Measurements from ENCODE around the gene NOXA1. TPM values are rescaled to one million over a fixed set of nuclear protein-coding genes. Genes with fewer than 3 reads are reported as not detected.
A peak's percentile ranks its signal among the peaks of the same experiment; 100 is the strongest.
"Not testable (repeated sequence)": the region's sequence is repeated elsewhere in the genome, so short reads cannot be mapped to it uniquely, and the experiment has no call there.

Gene NOXA1
- not detected for polyA plus RNA-seq (2013, experiment 1 of 2; ENCODE audit: insufficient read length)
- 0.25 TPM for polyA plus RNA-seq (2013, experiment 2 of 2; ENCODE audit: insufficient read length)

GRCh38 chr9:137422604-137423513 is at the start of gene NOXA1, which contains the start of gene EXD3:
NOXA1 (plus strand) TSS chr9:137423393; CDS start chr9:137423530, 137 bp downstream.
EXD3 (minus strand) TSS chr9:137423162; CDS start chr9:137395357, 27,805 bp downstream.
- peak; percentile 94 for DNase-seq

DNA sequence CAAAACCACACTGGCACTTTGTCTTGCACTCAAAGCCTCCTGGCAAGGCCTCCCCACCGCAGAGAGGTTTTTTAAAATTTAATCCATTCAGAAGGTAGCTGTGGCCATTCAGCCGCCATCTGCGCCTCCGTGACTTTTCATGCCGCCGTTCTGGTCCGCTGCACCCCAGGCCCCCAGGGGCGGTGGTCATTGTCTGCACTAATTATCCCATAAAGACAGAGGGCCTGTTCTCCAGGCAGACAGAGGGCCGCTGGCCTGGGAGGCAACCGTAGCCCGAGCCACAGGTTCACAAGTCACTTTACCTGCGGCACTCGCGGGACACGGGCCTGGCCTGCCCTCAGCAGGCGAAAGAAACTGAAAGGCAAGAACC is 49.6 kb upstream of the NOXA1 start:
- no peak for DNase-seq

DNA sequence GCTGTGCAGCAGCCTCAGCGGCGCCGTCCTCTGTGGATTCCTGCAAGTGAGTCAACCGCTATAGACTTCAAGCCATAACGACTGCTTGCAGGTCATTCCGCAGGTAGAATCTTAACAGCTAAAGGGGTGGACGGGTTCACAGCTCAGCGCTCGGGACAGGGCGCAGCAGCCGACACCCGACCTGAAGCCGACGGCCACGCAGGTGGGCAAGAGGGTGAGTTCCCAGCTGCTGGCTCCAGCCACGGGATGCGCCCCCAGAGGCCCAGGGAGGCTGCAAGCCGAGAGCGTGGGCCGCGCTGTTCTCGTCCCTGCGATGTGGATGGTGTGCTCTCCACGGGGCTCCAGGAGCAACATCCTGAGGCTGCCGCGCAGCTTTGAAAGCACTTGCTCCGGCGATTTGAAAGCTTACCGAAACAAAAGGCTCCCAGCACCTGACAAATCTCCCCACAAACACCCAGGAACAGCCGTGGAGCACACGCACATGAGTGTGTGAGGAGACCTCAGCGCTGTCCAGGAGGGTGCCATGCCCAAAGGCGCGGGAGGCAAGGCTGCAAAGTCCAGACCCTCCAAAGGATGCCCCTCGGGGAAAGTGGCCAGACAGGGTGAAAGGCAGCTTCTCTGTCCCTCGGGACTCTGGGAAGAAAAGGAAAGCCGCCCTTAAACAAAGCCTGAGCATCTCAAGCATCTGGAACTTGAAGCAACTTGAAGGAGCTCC is 48.9 kb upstream of the NOXA1 start:
- DNase-seq: no peak

DNA sequence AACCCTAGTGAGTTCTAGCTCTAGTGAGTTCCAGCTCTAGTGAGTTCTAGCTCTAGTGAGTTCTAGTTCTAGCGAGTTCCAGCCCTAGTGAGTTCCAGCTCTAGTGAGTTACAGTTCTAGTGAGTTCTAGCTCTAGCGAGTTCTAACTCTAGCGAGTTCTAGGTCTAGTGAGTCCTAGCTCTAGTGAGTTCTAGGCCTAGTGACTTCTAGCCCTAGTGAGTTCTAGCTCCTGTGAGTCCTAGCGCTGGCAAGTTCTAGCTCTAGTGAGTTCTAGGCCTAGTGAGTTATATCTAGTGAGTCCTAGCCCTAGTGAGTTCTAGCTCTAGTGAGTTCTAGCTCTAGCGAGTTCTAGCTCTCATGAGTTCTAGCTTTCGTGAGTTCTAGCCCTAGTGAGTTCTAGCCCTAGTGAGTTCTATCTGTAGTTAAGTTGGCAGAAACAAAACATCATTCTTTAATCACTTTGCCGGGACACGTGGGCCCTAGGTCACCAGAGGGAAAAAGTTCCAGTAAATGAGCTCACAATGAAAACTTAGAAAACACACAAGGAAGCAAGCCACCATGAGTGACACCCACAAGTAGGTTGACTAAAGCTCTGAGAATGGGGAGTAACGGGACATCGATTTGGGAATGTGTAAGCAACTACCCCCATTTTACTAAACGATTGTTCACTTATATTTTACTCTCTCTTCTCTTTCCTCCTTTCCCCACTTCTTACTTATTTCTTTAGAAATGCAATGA is 47.7 kb upstream of the NOXA1 start:
- no peak for DNase-seq

DNA sequence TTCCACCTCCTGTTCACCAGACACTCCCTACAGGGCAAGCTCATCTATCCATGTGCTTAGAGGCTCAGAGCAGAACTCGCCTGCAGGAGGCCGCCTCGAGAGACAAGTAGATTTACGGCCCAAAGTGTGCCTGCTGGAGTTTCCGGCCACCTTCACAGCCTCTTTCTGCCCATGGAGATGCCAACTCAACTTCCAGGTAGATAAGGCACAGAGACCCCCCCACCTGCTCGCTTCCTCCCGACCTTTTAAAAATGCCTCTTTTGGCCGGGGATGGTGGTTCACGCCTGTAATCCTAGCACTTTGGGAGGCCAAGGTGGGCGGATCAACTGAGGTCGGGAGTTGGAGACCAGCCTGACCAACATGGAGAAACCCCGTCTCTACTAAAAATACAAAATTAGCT is 46.8 kb upstream of the NOXA1 start:
- no peak for DNase-seq

- not testable (repeated sequence) for DNase-seq
Measured at GRCh38 chr9:137378688-137379410, 44.3 kb upstream of the NOXA1 start.

DNA sequence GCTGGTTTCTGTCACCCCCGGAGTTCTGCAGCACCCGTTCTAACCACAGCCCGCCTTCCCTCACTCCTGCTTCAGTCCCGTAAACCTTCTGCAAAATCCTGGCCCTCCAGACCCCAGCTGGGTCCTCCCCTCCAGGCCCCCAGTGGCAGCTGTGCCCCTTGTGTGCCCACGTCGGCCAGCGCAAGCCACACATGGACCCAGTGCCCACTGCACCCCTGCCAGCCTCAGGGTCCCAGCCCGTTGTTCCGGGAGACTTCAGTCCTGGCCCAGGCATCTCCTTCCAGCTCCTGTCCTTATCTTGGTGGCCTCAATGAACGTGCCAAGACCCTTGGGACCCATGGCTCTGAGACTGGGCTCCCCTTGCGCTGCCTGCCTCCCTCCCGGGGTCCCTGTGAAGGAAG is 43.4 kb upstream of the NOXA1 start:
- DNase-seq: no peak

- DNase-seq: no peak
Measured at GRCh38 chr9:137380171-137380570, 43.0 kb upstream of the NOXA1 start.

DNA sequence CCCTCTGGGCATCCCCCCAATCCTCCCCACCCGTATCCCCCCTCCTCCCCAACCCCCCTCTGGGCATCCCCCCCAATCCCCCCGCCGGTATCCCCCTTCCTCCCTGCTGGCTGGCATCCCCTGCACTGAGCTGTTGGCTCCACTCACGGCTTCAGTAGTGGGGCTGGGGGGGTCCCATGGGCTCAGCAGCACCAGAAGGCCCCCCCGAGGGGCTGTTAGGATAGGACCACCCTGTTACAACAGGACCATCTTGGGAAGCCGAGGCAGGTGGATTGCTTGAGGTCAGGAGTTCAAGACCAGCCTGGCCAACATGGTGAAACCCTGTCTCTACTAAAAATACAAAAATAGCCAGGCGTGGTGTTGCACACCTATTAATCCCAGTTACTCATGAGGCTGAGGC is 42.6 kb upstream of the NOXA1 start:
- DNase-seq: no peak

DNA sequence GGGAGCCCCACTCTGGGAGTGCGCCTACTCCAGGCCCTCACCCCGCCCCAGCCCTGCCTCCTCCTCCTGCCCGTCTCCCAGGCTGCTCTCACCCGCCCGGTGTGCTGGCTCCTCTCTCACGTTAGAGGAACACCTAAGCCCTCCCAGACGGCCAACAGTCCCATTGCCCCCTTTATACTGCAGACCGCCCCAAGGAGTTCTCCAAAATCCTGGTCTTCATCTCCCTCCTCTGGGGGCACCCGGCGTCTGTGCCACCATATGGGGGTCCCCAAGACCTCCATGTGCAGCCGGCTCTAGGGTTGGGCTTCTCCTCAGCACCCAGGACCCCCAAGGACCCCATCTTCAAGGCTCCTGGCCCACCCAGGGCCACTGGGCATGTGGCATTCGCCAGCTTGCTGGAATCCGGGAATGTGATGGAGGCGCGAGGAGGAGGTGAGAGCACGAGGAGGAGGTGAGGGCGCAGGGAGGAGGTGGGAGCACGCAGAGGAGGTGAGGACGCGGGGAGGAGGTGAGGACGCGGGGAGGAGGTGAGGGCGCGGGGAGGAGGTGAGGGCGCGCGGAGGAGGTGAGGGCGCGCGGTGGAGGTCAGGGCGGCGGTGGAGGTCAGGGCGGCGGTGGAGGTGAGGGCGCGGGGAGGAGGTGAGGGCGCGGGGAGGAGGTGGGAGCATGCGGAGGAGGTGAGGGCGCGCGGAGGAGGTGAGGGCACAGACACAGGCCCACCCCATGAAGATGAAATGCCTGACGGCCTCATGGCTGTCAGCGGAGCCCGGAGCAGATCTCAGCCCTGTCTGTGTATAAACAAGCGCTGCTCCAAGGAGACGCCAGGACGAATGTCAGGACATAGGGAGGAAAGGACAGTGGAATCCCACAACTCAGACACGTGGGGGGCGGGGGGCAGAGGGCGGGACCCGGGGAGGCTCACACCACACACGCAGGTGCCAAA is 41.4 kb upstream of the NOXA1 start:
- no peak for DNase-seq

DNA sequence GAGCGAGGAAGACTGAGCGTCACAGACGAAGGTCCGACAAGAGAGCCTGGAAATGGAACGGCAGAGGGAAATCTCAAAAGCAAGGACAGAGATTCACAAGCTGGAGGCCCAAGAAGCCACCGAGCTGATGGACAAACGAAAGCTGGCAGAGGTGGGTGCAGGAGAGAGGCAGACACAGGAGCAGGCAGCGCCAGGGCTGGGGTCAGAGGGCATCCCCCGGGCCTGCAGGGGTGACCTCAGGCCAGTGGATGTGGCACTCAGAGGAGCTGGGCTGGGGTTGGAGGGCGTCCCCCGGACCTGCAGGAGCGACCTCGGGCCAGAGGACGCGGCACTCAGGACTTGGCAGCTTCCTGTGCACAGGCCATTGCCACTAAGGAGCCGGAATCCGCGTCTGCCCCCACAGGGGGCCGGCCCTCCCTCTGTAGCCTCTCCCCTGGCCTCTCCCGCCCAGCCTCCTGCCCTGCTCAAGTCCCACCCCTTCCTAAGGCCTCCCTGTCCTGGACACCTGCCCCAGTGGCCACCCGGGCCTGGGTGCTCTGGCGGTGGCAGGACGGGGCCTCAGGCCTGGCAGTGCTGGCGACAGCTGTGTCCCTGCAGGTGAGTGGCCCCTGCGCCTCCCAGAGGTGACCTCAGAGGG is 40.6 kb upstream of the NOXA1 start:
- no peak for DNase-seq

DNA sequence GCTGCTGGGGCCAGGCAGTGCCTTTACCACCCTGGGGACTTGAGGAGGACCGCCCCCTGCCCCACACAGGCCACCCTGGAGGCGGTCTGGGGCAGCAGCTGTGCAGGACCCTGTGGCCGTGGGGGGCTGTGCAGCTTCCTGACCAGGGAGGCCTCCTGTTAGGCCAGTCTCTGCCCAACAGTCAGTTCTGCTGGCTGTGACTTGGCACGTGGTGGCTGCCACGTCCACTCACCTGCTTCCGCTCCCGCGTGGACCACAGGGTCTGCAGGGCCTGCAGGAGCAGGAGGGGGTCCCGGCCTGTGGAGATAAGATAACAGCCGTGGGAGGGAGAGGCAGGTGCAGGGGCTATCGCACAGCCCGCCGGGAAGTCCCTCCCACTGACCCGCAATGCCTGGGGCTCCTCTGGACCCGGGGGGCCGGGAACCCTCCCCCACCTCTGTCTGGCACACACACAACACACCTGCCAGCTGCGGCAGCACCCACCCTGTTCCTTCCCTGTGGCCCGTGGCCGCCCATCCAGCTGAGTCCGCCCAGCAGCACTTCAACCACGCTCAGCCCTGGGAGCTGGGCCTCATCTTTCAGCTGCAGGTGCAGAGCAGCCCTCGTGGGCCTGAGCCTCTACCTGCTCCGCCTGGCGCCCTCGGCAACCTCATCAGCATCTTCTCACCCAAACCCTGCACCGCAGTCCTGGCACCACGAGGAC is 40.0 kb upstream of the NOXA1 start:
- DNase-seq: no peak

DNA sequence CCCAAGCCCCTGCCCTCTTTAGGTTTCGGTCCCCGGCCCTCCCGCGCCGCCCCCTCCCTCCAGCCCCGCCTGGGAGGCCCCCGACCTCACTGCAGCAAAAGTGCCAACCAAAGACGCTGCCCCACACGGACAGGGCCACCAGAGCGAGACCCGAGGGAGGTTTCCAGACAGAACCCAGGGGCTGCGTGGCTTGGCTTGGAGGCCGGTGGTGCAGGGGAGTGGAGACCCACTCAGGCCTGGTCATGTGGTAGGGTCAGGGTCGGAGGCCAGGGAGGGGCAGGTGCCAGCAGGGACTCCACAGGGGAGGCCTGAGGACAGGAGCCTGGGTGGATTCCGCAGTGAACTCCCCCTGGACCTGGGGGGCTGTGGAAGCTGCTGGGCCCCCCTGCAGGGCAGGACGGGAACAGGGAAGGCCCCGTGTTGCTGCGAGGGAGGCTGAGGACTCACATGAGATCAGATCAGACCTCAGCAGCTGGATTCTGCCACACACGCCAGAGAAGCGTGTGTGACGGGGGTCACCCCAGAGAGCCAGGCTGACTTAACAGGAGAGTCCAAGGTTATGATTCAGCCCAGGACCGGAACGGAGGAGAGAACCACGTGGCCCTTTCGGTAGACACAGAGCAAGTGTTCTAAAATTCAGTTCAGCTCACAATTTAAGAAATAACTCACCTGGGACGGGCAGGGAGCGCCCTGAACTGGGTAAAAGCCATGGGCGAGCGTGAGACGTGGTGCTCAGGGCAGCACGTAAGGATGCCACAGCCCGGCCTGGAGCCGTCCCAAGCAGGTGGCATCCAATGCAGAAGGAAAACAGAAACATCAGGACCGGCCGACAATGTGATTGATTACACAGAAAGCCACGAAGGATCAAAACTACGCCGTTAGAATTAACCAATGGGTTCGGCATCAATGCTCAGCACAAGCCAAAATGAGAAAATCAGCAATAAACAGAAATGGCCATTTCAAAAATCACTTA is 39.1 kb upstream of the NOXA1 start:
- no peak for DNase-seq

GRCh38 chr9:137385061-137385655 is 38.0 kb upstream of the NOXA1 start:
- no peak for DNase-seq

- not testable (repeated sequence) for DNase-seq
Measured at GRCh38 chr9:137386507-137387113, 36.6 kb upstream of the NOXA1 start.

GRCh38 chr9:137387114-137387890 is 35.9 kb upstream of the NOXA1 start:
- DNase-seq: no peak

Data from fibroblast of skin of scalp (primary cell).